Measurements from ENCODE around the gene B4GALT5. TPM values are rescaled to one million over a fixed set of nuclear protein-coding genes. Genes with fewer than 3 reads are reported as not detected.
"Not testable (repeated sequence)": the region's sequence is repeated elsewhere in the genome, so short reads cannot be mapped to it uniquely, and the experiment has no call there.

Gene B4GALT5
- total RNA-seq, 1 experiment from 2014 or later: 31.5 TPM

DNA sequence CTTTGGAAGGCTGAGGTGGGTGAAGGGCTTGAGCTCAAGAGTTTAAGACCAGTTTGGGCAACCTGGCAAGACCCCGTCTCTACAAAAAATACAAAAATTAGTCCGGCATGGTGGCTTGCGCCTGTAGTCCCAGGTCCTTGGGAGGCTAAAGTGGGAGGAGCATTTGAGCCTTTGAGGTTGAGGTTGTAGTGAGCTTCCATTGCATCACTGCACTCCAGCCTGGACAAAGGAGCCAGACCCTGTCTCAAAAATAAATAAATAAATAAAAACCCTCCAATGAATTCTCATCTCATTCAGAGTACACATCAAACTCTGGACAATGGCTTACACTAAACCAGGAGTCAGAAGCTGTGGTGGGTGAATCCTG is 31.8 kb downstream of the B4GALT5 start:
- no peak for DNase-seq (ENCODE audit: low read depth)

DNA sequence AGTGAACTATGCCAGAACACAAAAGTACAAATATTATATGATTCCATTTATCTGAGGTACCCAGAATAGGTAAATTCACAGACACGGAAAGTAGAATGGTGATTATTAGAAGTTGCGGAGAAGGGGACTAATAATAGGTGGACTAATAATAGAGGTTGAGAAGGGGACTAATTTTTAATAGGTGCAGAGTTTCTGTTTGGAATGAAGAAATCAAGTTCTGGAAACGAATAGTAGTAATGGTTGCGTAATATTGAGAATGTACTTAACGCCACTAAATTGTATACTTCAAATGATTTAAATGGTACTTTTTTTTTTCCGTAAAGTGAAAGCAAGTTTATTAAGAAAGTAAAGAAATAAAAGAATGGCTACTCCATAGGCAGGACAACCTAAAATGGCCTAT is 33.2 kb downstream of the B4GALT5 start:
- DNase-seq (ENCODE audit: low read depth): no peak

DNA sequence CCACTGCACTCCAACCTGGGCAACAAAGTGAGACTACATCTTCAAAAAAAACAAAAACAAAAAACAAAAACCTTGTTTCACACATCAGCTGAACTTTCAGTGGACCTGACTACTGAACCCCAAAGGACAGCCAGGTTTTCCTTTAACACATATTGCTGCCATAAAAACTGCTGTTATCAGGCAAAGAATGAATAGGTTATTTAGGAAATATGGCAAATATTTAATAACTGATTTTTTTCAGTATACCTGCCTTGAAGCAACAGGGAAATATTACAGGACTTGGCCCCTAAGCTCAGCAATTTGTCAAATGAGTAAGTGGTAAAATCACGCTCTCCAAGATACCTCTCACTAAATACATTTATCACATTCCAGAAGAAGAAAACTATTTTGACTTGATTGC is 34.0 kb downstream of the B4GALT5 start:
- no peak for DNase-seq (ENCODE audit: low read depth)

DNA sequence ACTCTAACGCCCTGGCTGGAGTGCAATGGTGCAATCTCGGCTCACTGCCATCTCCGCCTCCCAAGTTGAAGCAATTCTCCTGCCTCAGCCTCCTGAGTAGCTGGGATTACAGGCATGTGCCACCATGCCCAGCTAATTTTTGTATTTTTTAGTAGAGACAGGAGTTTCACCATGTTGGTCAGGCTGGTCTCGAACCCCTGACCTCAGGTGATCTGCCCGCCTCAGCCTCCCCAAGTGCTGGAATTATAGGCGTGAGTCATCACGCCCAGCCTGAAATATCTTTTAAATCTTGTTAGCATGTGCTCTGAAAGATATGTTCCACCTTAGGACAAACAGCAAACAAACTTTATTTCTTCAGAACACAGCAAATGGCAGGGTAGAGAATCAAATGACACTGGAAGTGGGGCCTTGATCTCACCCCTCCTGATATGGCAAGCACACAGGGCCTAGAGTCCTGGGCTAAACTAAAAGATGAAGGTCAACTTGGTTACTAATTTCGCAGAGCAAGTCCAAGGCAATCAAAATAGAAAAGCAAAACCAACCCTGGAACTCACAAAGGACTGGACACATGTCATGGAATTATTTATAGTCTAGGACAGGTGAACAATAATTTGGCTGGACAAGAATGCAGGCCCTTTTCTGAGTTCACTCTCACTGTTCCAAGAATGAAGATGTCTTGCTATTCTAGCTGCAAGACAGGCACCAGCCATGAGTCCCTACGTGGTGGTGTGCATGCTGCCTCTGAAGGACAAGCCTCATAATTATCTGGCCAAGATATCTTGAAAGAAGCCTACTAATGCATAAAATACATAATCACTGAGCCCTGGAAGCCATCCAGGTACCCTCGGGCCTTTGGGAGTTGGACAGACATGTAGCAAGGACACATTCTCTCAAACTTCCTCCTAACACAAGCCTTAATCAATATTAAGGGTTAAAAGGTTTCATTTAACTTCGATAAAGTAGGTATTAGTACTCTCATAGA is 35.6 kb downstream of the B4GALT5 start:
- DNase-seq (ENCODE audit: low read depth): no peak

DNA sequence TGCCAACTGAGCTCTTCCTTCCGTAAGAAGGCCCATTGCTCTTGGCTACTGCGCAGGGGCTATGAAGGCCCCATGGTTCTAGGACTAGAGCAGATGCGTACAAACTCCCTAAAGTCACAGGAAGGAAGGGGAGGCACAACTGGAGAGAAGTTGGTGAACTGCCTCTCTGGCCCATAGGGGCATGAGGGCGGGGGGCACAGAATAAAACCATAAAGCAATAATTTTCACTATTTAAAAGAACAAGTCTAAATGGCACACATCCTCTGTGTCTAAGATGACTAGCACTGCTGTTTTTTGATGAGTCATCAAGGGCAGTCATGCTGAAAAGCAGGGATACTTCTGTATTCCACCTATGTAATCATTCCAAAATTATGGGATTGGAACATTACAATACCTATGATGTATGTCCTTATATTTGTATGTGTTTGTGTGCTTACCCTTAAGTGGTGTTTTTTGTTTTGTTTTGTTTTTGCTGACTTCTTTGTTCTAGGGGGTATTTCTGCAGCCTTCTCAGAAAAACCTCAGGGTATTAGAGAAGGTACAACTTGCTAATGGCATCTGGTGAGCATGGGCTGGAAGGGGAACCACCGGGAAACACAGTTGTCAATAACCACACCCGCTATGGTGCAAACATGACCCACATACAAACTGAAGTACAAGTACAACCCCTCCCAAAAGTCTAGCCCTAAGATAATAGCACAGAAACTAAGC is 36.9 kb downstream of the B4GALT5 start:
- peak; percentile 65 for DNase-seq (ENCODE audit: low read depth)

DNA sequence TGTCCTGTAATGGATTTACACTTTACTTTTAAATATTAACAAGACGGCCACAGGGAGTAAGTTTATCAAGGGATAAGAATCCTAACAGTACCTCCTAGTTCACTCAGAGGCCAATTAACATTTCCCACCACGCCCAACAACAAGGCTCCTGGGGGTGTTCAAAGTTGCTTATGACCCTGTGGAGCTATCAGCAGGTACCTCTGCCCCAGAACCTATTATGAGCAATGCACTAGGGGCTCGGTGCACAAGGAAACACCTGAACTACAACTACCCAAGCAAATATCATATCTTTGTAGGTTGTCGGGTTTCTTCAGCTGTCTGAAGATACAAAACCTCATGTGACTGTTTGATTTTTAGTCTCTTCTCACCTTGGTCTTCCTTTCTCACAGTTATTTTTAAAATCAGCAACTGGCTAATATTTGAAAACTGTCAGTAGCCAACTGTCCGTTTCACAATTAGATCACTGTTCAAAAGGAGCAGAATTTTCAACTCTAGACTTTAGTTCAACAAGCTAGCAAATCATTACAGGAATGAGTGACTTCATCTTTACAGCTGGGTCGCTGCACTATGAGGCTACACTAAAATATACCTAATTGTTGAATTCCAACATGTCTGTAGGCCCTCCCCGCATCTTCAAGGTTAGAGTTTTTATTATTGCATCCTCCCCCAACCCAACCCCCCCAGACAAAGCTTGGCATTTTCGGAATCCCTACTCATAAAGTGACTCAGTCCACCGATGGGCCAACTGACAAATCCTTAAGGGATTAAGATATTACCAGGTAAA is 38.1 kb downstream of the B4GALT5 start:
- no peak for DNase-seq (ENCODE audit: low read depth)

DNA sequence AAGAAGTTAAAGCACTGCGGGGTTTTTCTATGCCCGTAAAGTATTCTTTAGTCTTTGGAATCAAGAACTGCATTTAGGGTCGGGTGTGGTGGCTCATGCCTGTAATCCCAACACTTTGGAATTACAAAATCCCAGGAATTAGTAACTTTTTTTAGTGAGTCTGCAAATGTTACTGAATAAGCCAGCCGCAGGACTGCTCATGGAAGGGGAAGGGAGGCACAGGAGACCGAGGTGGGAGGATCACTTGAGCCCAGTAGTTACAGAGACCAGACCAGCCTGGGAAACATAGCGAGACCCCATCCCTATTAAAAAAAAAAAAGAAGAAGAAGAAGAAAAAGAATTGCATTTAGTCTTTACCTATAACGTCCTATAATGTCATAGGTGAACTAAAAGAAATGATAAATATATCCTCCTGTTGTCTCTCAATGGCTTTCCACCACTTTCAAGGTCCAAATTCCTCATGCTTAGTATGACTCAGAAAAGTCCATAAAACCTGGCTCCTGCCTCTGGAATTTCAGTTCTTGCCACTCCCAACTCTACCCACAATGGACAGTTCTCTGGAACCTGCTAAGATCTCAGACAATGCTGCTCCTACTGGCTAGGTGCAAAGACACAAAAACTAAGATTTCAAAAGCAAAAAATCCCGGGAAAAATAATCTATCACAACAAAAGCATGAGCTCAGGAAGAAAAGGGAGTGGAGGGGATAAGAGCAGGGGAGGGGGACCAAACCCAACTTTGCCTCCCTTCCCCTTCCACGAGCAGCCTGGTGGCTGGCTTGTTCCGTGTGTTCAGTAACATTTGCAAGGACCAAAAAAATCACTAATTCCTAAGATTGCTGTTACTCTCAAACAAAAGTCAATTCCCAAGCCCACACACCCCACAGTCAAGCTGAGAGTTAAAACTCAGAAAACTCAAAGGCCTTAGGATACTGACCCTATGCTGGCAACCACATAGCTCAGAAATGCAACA is 39.0 kb downstream of the B4GALT5 start:
- peak; percentile 58 for DNase-seq (ENCODE audit: low read depth)

DNA sequence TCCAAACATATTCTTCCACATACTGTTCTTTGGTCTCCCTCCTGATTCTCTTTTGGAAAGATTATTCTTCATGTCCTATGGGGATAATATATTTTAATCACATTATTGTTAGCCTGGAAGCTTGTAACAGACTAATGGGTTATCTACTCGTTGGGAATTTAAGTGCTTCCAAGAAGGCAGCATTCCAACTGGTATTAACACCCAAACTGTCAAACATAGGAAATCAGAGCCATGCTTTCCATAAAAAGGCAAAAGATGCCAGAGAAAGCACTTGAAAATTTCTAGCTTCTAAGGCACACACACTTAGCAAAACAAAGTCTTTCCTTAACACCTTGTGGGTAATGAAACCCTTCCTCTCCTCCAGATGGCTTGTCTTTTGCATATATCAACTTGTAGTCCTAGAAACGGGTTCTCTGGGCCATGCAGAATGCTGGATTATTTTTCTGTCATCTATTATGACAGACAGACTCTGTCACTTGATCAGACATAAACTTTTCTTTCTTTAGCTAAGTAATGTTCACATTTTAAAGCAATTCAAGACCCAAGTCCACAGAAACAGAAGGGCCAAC is 41.5 kb downstream of the B4GALT5 start:
- DNase-seq (ENCODE audit: low read depth): no peak

DNA sequence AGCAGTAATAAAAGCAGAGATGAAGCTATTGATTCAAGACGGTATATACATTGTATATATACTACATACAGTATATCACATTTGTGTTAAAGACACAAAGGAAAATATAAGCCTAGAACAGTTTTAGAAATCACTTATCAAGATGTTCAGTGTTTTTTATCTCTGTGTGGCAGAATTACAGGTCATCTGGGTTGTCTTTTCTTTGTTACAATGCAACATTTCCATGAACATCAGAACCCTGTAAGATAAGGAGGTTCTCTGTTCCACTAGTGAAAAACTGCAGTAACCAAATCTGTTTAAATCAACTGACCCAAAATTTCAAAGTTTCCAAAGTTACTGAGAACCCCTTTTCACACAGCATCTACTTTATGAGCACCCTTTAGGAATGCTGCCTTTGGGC is 42.2 kb downstream of the B4GALT5 start:
- no peak for DNase-seq (ENCODE audit: low read depth)

DNA sequence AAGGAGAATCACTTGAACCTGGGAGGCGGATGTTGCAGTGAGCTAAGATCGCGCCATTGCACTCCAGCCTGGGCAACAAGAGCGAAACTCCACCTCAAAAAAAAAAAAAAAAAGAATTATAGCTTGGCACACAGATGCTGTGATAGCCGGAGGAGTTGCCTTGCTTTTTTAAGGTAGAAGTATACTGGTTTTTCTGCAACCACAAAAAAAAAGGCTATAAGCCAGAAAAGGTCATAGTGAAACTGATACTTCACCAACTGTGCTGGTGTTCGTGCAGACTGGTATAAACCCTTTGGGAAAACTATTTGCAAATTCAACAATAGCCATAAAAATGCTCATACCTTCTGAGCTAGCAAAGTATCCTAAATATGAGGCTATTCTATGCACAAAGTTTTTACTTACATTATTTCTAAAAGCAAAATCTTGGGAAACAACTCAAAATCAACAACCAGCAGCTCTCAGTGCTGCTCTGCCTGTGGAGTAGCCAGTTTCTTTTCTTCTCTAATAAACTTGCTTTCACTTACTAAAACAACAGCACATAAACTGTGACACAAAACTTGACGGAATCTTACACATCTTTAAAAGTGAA is 44.0 kb downstream of the B4GALT5 start:
- peak; percentile 64 for DNase-seq (ENCODE audit: low read depth)

DNA sequence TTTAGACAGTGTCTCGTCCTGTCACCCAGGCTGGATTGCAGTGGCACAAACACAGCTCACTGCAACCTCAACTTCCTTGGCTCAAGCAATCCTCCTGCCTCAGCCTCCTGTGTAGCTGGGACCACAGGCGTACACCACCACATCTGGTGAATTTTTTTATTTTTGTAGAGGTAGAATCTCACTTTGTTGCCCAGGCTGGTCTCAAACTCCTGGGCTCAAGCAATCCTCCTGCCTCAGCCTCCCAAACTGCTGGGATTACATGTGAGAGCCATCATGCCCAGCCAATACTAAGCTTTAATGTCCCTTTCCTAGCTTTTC is 44.8 kb downstream of the B4GALT5 start:
- not testable (repeated sequence) for DNase-seq (ENCODE audit: low read depth)

DNA sequence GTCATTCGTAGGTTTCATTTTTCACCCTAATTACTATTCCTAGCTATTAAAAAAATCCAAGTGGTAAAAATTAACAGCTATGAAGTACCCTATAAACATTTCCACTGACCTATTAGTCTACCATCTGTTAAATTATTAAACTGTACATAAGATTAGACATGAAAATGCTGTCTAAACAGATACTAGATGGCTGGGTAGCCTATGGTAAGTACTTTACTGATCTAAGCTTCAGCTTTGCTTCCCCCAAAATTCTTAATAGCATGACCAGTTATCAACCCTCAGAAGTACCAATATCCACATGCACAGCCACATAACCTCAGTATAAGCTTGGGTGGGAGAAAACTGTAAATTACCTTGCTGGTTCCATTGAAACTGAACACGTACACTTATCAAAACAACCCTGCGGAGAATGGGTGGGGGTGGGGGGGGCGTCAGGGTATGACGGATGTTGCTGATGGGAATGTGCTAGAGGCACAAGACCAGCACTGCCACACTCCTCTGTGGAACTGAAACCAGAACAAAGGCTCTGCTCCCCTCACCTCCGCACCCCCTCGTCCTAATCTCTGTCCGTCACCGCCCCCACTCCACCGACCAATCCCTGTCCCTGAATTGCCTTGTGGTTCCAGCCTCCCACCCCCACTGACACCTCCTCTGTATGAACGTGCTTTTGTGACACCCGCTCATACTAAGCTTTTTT is 45.3 kb downstream of the B4GALT5 start:
- DNase-seq (ENCODE audit: low read depth): no peak

DNA sequence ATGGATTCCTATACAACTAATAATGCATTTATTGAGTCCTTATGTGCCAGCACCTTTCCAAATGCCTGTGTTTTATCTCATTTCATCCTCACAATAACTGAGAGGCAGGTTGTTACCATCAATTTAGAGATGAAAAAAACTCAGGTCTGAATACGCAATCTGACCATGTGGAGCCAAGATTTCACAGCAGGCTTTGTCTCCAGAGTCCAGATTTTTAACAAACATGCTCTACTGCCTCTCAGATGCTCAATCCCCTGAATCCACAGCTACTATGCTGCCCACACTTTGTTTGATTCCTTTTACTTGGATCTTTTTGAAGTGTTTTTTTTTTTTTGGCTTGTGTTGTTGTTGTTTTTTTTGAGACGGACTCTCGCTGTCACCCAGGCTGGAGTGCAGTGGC is 46.8 kb downstream of the B4GALT5 start:
- DNase-seq (ENCODE audit: low read depth): no peak

DNA sequence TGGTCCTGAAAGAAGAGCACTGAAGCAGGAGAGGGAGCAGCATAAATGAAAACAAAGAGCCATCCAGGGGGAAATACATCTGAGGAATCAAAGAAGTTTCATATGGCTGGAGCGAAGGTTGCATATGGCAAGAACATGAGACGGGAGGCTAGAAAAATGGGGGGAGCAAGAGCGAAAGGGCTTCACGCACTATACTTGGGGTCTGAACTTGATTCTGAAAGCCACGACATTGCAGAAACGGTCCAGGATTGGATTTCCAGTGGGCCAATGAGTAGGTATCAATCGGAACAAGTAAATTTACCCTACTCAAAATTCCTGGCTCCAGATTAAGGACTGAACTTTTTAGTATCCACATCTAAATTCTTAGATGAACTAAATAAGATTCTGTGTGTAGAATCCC is 47.9 kb downstream of the B4GALT5 start:
- DNase-seq (ENCODE audit: low read depth): no peak

DNA sequence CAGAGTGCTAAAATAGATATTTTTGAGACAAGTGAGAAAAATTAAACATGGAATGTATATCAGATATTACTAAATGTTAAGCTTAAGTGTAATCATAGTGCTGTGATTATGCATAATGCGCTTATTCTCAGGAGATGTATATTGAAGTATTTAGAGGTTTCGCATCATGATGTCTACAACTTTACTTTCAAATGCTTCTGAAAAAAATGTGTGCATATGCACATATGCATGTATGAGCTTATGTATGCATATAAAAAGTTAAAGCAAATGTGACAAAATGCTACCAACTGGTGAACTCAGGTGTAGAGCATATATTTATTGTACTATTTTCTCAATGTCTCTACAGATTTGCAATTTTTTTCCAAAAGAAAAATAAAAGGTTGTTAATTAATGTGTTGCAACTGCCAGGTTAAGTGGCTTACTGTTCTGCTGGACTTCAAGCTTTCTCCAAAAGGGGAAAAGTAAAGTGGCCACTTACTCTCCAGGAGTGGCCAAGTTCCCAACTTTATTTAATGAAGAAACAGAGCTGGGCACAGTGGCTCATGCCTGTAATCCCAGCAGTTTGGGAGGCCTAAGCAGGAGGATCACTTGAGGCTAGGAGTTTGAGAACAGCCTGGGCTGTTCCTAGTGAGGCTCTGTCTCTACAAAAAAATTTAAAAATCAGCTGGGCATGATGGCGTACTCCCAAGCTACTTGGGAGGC is 48.9 kb downstream of the B4GALT5 start:
- DNase-seq (ENCODE audit: low read depth): no peak

DNA sequence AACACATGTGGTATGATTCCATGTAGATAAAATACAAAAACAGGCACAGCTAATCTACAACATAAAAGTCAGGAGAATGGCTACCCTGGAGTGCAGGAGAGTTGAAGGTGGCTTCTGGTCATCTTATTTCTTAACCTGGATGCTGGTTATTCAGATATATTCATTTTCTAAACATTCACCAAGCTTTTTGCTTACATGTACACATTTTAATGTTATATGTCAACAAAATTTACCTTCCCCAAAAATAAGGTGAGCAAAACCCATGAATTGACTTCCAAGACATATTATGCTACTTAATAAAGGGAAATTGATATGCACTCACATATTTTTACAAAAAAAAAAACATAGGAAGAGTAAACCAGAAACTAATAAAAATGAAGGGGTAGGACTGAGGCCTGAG is 50.6 kb downstream of the B4GALT5 start:
- no peak for DNase-seq (ENCODE audit: low read depth)

DNA sequence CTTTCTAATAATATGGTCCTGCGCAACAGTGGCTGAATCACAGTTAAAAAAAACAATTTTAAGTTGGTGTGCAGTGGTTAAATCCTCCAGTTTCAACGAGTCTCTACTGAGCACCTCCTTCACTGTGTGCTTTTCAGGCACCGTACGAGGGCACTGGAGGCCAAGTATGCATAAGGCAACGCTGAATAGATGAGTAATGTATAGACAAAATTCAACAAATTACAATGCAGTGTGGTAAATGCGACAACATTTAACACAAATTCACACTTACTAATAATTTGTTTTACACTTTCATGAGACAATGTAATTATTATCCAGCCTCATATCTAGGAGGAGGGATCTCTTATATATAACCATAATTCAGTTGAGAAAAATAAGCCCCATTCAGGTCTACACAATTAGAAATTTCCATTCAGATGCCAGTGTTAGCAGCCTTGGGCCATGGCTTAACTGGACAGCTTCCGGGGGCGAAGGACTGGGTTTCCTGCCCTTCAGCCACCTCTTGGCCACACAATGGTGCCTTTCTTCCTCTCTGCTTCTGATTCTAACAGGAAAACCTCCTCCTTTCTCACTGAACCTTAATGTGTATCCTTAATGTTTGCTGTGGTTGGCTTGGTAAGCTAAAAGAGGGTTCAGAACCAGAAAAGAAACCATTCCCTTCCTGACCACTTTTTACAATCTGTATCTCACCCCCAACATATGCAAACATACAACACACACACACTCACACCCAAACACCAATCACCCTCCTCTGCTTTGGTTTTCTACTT is 51.9 kb downstream of the B4GALT5 start:
- no peak for DNase-seq (ENCODE audit: low read depth)

DNA sequence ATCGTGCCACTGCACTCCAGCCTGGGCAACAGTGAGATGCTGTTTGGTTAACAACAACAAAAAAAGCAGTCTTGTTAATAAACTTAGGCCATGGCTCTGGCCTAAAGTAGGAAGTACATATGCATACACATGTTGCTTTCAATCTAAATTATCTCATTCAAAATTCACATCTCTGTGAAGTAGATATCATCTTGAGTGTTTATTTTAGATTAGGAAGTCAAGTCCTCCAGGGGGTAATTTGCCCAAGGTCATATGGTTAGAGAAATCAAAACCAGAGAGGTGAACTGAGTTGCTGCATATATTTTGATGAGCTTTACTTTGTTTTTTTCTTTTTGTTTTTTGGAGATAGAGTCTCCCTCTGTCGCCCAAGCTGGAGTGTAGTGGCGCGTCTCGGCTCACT is 52.8 kb downstream of the B4GALT5 start:
- no peak for DNase-seq (ENCODE audit: low read depth)
